Measurements from ENCODE around the gene NSD1.

DNA sequence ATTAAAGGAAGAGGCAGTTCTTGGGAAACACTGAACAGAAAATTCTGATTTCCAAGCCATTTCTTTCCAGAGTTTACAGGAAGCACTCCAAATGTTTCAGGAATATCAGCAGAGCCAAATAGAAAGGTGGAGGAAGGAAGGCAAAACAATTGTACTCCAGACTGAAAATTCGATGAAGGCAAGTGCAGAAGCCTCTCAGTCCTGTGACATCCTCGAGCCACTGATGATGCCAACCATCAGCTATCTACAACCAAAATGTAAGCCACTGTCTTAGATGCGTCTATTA lies 215.7 kb downstream of the NSD1 start:
- TF ChIP-seq, protein P1, sequence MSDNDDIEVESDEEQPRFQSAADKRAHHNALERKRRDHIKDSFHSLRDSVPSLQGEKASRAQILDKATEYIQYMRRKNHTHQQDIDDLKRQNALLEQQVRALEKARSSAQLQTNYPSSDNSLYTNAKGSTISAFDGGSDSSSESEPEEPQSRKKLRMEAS (IDR thresholded peaks at IDR 0.05), result no peak
- TF ChIP-seq CTCF (IDR thresholded peaks at IDR 0.05; ENCODE audit: control extremely low read depth in 1 of 3, insufficient read depth in 1 of 3, low read depth in 1 of 3, low read length in 3 of 3), result no peak
- TF ChIP-seq NRF1 (IDR thresholded peaks at IDR 0.05; ENCODE audit: low read depth, low read length), result no peak
- TF ChIP-seq POLR2A (IDR thresholded peaks at IDR 0.05; ENCODE audit: control extremely low read depth in 1 of 2, low read depth in 2 of 2, low read length in 2 of 2), result no peak
- TF ChIP-seq EZH2 (IDR thresholded peaks at IDR 0.05; ENCODE audit: low read depth, low read length, severe bottlenecking), result no peak
- no peak for TF ChIP-seq EGR1 (IDR thresholded peaks at IDR 0.05; ENCODE audit: borderline replicate concordance, low read depth, low read length)
- no peak for TF ChIP-seq TEAD4 (IDR thresholded peaks at IDR 0.05; ENCODE audit: low read depth, low read length)
- TF ChIP-seq ATF3 (IDR thresholded peaks at IDR 0.05; ENCODE audit: insufficient read depth, low read depth, low read length), result no peak
- TF ChIP-seq POU5F1 (IDR thresholded peaks at IDR 0.05; ENCODE audit: low read depth, low read length), result no peak
